22Rv1 (cell line): ENCODE data around the gene TP53RK.

ENCODE experiments used
- ZFX ChIP-seq: fragments of 450-650 bp; IDR thresholded peaks from 2 replicates; pipeline ENCODE4 v1.6.1; 2017; ENCODE audit warnings: antibody characterized with exemption, borderline replicate concordance
- TF ChIP-seq, protein P1 (sequence below): fragments of 450-650 bp; IDR thresholded peaks from 2 replicates; pipeline ENCODE4 v1.5.1; 2017; ENCODE audit warnings: mild to moderate bottlenecking

DNA sequence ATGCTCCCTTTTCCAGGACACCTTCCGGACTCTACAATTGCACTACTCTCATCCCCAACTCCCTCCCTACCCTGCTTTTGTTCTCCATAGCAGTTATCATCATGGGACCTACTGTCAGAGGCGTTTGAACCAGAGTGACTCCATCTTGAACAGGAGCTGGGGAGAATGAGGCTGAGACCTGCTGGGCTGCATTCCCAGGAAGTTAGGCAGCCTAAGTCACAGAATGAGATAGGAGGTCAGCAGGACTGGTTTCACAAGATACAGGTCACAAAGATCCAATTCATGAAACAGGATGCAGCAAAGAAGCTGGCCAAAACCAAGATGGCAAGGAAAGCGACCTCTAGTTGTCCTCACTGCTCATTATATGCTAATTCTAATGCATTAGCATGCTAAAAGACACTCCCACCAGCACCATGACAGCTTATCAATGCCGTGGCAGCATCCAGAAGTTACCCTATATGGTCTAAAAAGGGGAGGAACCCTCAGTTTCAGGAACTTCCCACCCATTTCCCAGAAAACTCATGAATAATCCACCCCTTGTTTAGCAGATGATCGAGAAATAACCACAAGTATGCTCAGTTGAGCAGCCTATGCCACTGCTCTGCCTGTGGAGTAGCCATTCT lies 53.6 kb downstream of the TP53RK start:
- TF ChIP-seq, protein P1, sequence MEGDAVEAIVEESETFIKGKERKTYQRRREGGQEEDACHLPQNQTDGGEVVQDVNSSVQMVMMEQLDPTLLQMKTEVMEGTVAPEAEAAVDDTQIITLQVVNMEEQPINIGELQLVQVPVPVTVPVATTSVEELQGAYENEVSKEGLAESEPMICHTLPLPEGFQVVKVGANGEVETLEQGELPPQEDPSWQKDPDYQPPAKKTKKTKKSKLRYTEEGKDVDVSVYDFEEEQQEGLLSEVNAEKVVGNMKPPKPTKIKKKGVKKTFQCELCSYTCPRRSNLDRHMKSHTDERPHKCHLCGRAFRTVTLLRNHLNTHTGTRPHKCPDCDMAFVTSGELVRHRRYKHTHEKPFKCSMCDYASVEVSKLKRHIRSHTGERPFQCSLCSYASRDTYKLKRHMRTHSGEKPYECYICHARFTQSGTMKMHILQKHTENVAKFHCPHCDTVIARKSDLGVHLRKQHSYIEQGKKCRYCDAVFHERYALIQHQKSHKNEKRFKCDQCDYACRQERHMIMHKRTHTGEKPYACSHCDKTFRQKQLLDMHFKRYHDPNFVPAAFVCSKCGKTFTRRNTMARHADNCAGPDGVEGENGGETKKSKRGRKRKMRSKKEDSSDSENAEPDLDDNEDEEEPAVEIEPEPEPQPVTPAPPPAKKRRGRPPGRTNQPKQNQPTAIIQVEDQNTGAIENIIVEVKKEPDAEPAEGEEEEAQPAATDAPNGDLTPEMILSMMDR, result no peak
- TF ChIP-seq ZFX, result no peak
